MM.1S (cell line): ENCODE data around the gene PRSS38.
"Not testable (repeated sequence)": the region's sequence is repeated elsewhere in the genome, so short reads cannot be mapped to it uniquely, and the experiment has no call there.

ENCODE experiments used
- DNase-seq: peaks from one replicate; pipeline ENCODE4 v3.0.0-alpha.2; 2015
- H2AFZ ChIP-seq: fragments of 300-600 bp; sonication (generic); 2 replicates; pipeline ENCODE4 v1.6.0; 2016; ENCODE audit warnings: antibody characterized with exemption, low read length
- H3F3A ChIP-seq: fragments of 300-600 bp; sonication (generic); 2 replicates; pipeline ENCODE4 v1.6.1; 2016; ENCODE audit warnings: mild to moderate bottlenecking, antibody characterized with exemption, low read length, moderate library complexity, mixed read lengths; ENCODE audit not compliant: insufficient read depth
- H3K27ac ChIP-seq: fragments of 300-600 bp; sonication (generic); 2 replicates; pipeline ENCODE4 v1.5.1; 2016; ENCODE audit warnings: mild to moderate bottlenecking, low read length
- H3K27me3 ChIP-seq: fragments of 300-600 bp; sonication (generic); replicated peaks from 2 replicates; pipeline ENCODE4 v1.6.0; 2016; ENCODE audit warnings: low read length; ENCODE audit not compliant: insufficient read depth
- H3K36me3 ChIP-seq: fragments of 300-600 bp; sonication (generic); replicated peaks from 2 replicates; pipeline ENCODE4 v1.6.1; 2016; ENCODE audit warnings: mild to moderate bottlenecking, low read length, mixed read lengths; ENCODE audit not compliant: insufficient read depth
- H3K4me1 ChIP-seq: fragments of 300-600 bp; sonication (generic); 2 replicates; pipeline ENCODE4 v1.6.1; 2016; ENCODE audit warnings: low read length, mixed read lengths
- H3K4me2 ChIP-seq: fragments of 300-600 bp; sonication (generic); 2 replicates; pipeline ENCODE4 v1.6.0; 2016; ENCODE audit warnings: low read depth, low read length
- H3K4me3 ChIP-seq: fragments of 300-600 bp; sonication (generic); 2 replicates; pipeline ENCODE4 v1.5.1; 2016; ENCODE audit warnings: low read length, mixed read lengths
- H3K79me2 ChIP-seq: fragments of 300-600 bp; sonication (generic); 2 replicates; pipeline ENCODE4 v1.6.1; 2016; ENCODE audit warnings: mixed run types, low read length, mixed read lengths
- H3K9ac ChIP-seq: fragments of 300-600 bp; sonication (generic); 2 replicates; pipeline ENCODE4 v1.6.1; 2016; ENCODE audit warnings: low read length, mixed read lengths
- H3K9me2 ChIP-seq: fragments of 300-600 bp; sonication (generic); replicated peaks from 2 replicates; pipeline ENCODE4 v1.6.1; 2016; ENCODE audit warnings: mild to moderate bottlenecking, low read length, mixed read lengths; ENCODE audit not compliant: insufficient read depth
- H3K9me3 ChIP-seq: fragments of 300-600 bp; sonication (generic); replicated peaks from 2 replicates; pipeline ENCODE4 v1.6.1; 2016; ENCODE audit warnings: mild to moderate bottlenecking, low read length, mixed read lengths; ENCODE audit not compliant: insufficient read depth
- H4K20me1 ChIP-seq: fragments of 300-600 bp; sonication (generic); 2 replicates; pipeline ENCODE4 v1.6.1; 2016; ENCODE audit warnings: mild to moderate bottlenecking, low read length, moderate library complexity, mixed read lengths; ENCODE audit not compliant: insufficient read depth
- CTCF ChIP-seq: fragments of 300-600 bp; sonication (generic); IDR thresholded peaks from 2 replicates; pipeline ENCODE4 v1.5.1; 2016; ENCODE audit warnings: antibody characterized with exemption, low read length, mixed read lengths
- EZH2 ChIP-seq: fragments of 300-600 bp; sonication (generic); optimal IDR thresholded peaks from 2 replicates; pipeline ENCODE3; 2017; ENCODE audit warnings: low read depth, mild to moderate bottlenecking, antibody characterized with exemption, low read length, mixed read lengths
- EZH2phosphoT487 ChIP-seq: fragments of 300-600 bp; sonication (generic); IDR thresholded peaks from 2 replicates; pipeline ENCODE4 v1.6.1; 2018; ENCODE audit warnings: antibody characterized with exemption, low read length

The PRSS38 gene

GRCh38 chr1:227846265-227846858 is 30.9 kb downstream of the PRSS38 start:
- Histone ChIP-seq H3K4me1 (no peaks in the 10 kb centered on the region), H3K9me2 (no peaks in the 10 kb centered on the region), H3K27me3 (no peaks in the 10 kb centered on the region), H3K9ac (no peak overlapping the region), H2AFZ (no peak overlapping the region), H4K20me1 (no peaks in the 10 kb centered on the region), H3K27ac (no peak overlapping the region), H3F3A (no peaks in the 10 kb centered on the region), H3K79me2 (no peaks in the 10 kb centered on the region), H3K4me2 (no peak overlapping the region), H3K4me3 (no peak overlapping the region), H3K36me3 (no peaks in the 10 kb centered on the region), H3K9me3 (no peaks in the 10 kb centered on the region)
- DNase-seq: no peak
- TF ChIP-seq CTCF (no peak), EZH2phosphoT487 (no peak), EZH2 (no peak)

GRCh38 chr1:227847046-227847445 is 31.6 kb downstream of the PRSS38 start:
- H3K9ac ChIP-seq, H3K4me3 ChIP-seq, H2AFZ ChIP-seq, H3K36me3 ChIP-seq, H3K79me2 ChIP-seq, H3K4me2 ChIP-seq, H3K9me2 ChIP-seq, H3F3A ChIP-seq, H3K9me3 ChIP-seq, H3K27me3 ChIP-seq, H3K27ac ChIP-seq, DNase-seq, H4K20me1 ChIP-seq, H3K4me1 ChIP-seq: not testable (repeated sequence)

- H3K36me3 ChIP-seq: no peaks in the 10 kb centered on the region
- H3K27me3 ChIP-seq: no peaks in the 10 kb centered on the region
- DNase-seq: no peak
- no peaks in the 10 kb centered on the region for H4K20me1 ChIP-seq
- H3K9me2 ChIP-seq: no peaks in the 10 kb centered on the region
- H2AFZ ChIP-seq: no peak overlapping the region
- H3K79me2 ChIP-seq: no peaks in the 10 kb centered on the region
- H3K27ac ChIP-seq: no peak overlapping the region
- no peak overlapping the region for H3K9ac ChIP-seq
- H3K4me3 ChIP-seq: no peak overlapping the region
- no peaks in the 10 kb centered on the region for H3K4me1 ChIP-seq
- TF ChIP-seq EZH2phosphoT487: no peak
- TF ChIP-seq EZH2: no peak
- TF ChIP-seq CTCF: no peak
- no peaks in the 10 kb centered on the region for H3K9me3 ChIP-seq
- no peaks in the 10 kb centered on the region for H3F3A ChIP-seq
- no peak overlapping the region for H3K4me2 ChIP-seq
Observed at GRCh38 chr1:227848430-227848932, 33.0 kb downstream of the PRSS38 start.

GRCh38 chr1:227849251-227849650 is 33.8 kb downstream of the PRSS38 start:
- Histone ChIP-seq H3F3A (no peaks in the 10 kb centered on the region), H3K9me2 (no peaks in the 10 kb centered on the region), H3K4me2 (no peak overlapping the region), H3K27me3 (no peaks in the 10 kb centered on the region), H3K36me3 (no peaks in the 10 kb centered on the region), H3K79me2 (no peaks in the 10 kb centered on the region), H3K9ac (no peak overlapping the region), H3K4me1 (no peaks in the 10 kb centered on the region), H4K20me1 (no peaks in the 10 kb centered on the region), H2AFZ (no peak overlapping the region), H3K4me3 (no peak overlapping the region), H3K27ac (no peak overlapping the region), H3K9me3 (no peaks in the 10 kb centered on the region)
- TF ChIP-seq CTCF (no peak), EZH2phosphoT487 (no peak), EZH2 (no peak)
- no peak for DNase-seq
